SHP77 treated with DMSO at 0.1 percent for 48 hours (cell line): ENCODE data around the gene OXER1.

Experiments
- DNase-seq: peaks from one replicate; lab custom pipeline; 2025; lab: John Stamatoyannopoulos, UW

OXER1 gene

GRCh38 chr2:42793334-42794270 lies 29.7 kb upstream of the OXER1 start:
- DNase-seq = no peak

GRCh38 chr2:42792583-42793333 lies 28.8 kb upstream of the OXER1 start, which contains the start of gene HAAO:
Gene HAAO, minus strand, starts transcription at chr2:42792583. Its CDS starts 47 bp downstream, at chr2:42792536.
- no peak for DNase-seq

GRCh38 chr2:42792087-42792582 lies 28.2 kb upstream of the OXER1 start:
- DNase-seq = no peak

GRCh38 chr2:42791606-42792005 lies 27.7 kb upstream of the OXER1 start:
- no peak for DNase-seq

GRCh38 chr2:42789751-42790150 lies 25.8 kb upstream of the OXER1 start:
- no peak for DNase-seq

GRCh38 chr2:42788882-42789281 lies 24.9 kb upstream of the OXER1 start:
- DNase-seq = no peak

- no peak for DNase-seq
Measured at GRCh38 chr2:42788478-42788793, 24.5 kb upstream of the OXER1 start.

- no peak for DNase-seq
Measured at GRCh38 chr2:42787788-42788477, 24.0 kb upstream of the OXER1 start.

- DNase-seq = no peak
Measured at GRCh38 chr2:42787424-42787787, 23.5 kb upstream of the OXER1 start.

- no peak for DNase-seq
Measured at GRCh38 chr2:42786561-42787345, 22.8 kb upstream of the OXER1 start.

GRCh38 chr2:42784204-42784880 lies 20.4 kb upstream of the OXER1 start:
- DNase-seq = no peak

- no peak for DNase-seq
Measured at GRCh38 chr2:42783511-42783910, 19.6 kb upstream of the OXER1 start.

GRCh38 chr2:42781181-42781580 lies 17.2 kb upstream of the OXER1 start:
- no peak for DNase-seq

- DNase-seq = no peak
Measured at GRCh38 chr2:42777883-42778805, 14.2 kb upstream of the OXER1 start.

GRCh38 chr2:42775810-42776209 lies 11.9 kb upstream of the OXER1 start:
- no peak for DNase-seq

GRCh38 chr2:42775186-42775585 lies 11.3 kb upstream of the OXER1 start:
- DNase-seq = no peak

- no peak for DNase-seq
Measured at GRCh38 chr2:42771546-42772153, 7.7 kb upstream of the OXER1 start.

GRCh38 chr2:42770288-42771131 lies 6.6 kb upstream of the OXER1 start:
- peak; percentile 26 for DNase-seq
